Liver (tissue), 2 donors: ENCODE measurements around the gene BCKDK.

Experiments
- TF ChIP-seq, protein P1 (sequence below): fragments of 150-350 bp; IDR thresholded peaks from 2 replicates; pipeline ENCODE4 v1.5.1; 2017; ENCODE audit warnings: improper control_type of control experiment, low read depth, low read length; ENCODE audit not compliant: missing input control
- TF ChIP-seq, protein P2 (sequence below): IDR thresholded peaks from 2 replicates; pipeline ENCODE4 v1.6.1; 2016; ENCODE audit warnings: antibody characterized with exemption, mild to moderate bottlenecking
- TF ChIP-seq, protein P3 (sequence below): IDR thresholded peaks from 2 replicates; pipeline ENCODE4 v1.6.1; 2016; ENCODE audit warnings: antibody characterized with exemption
- donor health status: healthy.

DNA sequence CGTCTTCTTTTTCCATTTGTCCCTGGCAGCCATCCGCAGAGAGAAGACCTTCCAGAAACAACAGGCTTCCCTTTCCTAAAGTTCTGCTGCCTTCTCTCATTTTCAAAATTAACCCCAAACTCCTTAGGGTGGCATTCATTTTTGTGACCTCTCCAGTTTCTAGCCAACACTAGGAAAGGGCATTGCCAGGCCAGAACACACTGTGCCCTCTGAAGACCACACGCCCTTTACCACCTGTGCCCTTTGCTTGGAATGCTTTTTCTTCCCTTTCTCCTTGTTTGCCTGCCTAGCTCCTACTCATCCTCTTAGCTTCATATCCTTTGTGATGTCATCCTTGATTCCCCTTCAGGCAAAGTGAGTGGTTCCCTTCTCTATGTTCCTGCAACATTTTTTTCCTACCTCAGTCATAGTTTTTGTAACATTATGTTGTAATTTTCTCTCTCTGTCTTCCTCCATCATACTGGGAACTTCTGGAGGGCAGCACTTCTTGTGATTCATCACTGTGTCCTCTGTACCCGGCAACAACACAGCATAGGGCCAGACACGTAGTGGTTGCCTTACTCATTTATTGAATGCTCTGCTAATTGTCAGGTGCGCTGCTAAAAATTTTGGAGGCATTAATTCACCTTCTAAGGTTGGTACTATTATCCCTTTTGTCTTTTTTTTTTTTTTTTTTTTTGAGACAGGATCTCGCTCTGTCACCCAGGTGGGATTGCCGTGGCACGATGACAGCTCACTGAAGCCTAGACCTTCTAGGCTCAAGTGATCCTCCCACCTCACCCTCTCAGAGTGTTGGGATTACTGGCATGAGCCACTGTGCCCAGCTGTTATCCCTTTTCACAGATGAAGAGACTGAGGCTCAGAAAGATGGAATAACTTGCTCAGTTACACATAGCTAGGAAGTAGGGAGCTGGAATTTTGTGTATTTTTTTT is 10.3 kb downstream of the BCKDK start:
- TF ChIP-seq, protein P1, sequence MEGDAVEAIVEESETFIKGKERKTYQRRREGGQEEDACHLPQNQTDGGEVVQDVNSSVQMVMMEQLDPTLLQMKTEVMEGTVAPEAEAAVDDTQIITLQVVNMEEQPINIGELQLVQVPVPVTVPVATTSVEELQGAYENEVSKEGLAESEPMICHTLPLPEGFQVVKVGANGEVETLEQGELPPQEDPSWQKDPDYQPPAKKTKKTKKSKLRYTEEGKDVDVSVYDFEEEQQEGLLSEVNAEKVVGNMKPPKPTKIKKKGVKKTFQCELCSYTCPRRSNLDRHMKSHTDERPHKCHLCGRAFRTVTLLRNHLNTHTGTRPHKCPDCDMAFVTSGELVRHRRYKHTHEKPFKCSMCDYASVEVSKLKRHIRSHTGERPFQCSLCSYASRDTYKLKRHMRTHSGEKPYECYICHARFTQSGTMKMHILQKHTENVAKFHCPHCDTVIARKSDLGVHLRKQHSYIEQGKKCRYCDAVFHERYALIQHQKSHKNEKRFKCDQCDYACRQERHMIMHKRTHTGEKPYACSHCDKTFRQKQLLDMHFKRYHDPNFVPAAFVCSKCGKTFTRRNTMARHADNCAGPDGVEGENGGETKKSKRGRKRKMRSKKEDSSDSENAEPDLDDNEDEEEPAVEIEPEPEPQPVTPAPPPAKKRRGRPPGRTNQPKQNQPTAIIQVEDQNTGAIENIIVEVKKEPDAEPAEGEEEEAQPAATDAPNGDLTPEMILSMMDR = no peak
- TF ChIP-seq, protein P2, sequence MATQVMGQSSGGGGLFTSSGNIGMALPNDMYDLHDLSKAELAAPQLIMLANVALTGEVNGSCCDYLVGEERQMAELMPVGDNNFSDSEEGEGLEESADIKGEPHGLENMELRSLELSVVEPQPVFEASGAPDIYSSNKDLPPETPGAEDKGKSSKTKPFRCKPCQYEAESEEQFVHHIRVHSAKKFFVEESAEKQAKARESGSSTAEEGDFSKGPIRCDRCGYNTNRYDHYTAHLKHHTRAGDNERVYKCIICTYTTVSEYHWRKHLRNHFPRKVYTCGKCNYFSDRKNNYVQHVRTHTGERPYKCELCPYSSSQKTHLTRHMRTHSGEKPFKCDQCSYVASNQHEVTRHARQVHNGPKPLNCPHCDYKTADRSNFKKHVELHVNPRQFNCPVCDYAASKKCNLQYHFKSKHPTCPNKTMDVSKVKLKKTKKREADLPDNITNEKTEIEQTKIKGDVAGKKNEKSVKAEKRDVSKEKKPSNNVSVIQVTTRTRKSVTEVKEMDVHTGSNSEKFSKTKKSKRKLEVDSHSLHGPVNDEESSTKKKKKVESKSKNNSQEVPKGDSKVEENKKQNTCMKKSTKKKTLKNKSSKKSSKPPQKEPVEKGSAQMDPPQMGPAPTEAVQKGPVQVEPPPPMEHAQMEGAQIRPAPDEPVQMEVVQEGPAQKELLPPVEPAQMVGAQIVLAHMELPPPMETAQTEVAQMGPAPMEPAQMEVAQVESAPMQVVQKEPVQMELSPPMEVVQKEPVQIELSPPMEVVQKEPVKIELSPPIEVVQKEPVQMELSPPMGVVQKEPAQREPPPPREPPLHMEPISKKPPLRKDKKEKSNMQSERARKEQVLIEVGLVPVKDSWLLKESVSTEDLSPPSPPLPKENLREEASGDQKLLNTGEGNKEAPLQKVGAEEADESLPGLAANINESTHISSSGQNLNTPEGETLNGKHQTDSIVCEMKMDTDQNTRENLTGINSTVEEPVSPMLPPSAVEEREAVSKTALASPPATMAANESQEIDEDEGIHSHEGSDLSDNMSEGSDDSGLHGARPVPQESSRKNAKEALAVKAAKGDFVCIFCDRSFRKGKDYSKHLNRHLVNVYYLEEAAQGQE = peak; percentile 21
- TF ChIP-seq, protein P3, sequence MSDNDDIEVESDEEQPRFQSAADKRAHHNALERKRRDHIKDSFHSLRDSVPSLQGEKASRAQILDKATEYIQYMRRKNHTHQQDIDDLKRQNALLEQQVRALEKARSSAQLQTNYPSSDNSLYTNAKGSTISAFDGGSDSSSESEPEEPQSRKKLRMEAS = no peak
